Neural crest cell (in vitro differentiated cells): ENCODE measurements around the gene TIE1. TPM values are rescaled to one million over a fixed set of nuclear protein-coding genes. Genes with fewer than 3 reads are reported as not detected.

ENCODE experiments used
- DNase-seq: peaks from one replicate; pipeline ENCODE4 v3.0.0; 2021; ENCODE audit warnings: low read depth, mixed read lengths, low spot score
- H3K27ac Mint-ChIP-seq: one replicate; pipeline ENCODE4 v1.8.0; 2021; ENCODE audit warnings: mild to moderate bottlenecking, mixed read lengths; ENCODE audit not compliant: unreplicated experiment
- H3K27me3 Mint-ChIP-seq: 2 replicates; pipeline ENCODE4 v1.8.0; 2021; ENCODE audit warnings: low read depth, mild to moderate bottlenecking, mixed read lengths
- H3K36me3 Mint-ChIP-seq: 2 replicates; pipeline ENCODE4 v1.8.0; 2021; ENCODE audit warnings: low read depth, mild to moderate bottlenecking, mixed read lengths
- H3K4me1 Mint-ChIP-seq: 2 replicates; pipeline ENCODE4 v1.8.0; 2021; ENCODE audit warnings: mixed read lengths
- H3K4me3 Mint-ChIP-seq: one replicate; pipeline ENCODE4 v1.8.0; 2021; ENCODE audit warnings: mild to moderate bottlenecking, mixed read lengths
- H3K9me3 Mint-ChIP-seq: 2 replicates; pipeline ENCODE4 v1.8.0; 2021; ENCODE audit warnings: mixed read lengths
- total RNA-seq: library from RNA; stranded (reverse); gene quantifications from 2 replicates; pipeline ENCODE4 v1.2.1, GENCODE V29; 2021
- TF ChIP-seq, protein P1 (sequence below): fragments of 200-600 bp; sonication (generic); conservative IDR thresholded peaks from 2 replicates; pipeline ENCODE4 v1.5.0; 2021; ENCODE audit warnings: antibody characterized with exemption, mild to moderate bottlenecking

Gene TIE1
- total RNA-seq, 1 donor from 2014 or later: 2.2 TPM

- Mint-ChIP-seq H3K4me1 (peaks cover 19% of the 10 kb centered on the region), H3K9me3 (peaks cover 3% of the 10 kb centered on the region), H3K27ac (no peak overlapping the region), H3K36me3 (peaks cover 3% of the 10 kb centered on the region), H3K4me3 (peak overlapping the region; percentile 16), H3K27me3 (peaks cover 14% of the 10 kb centered on the region)
- DNase-seq: no peak
- TF ChIP-seq, protein P1, sequence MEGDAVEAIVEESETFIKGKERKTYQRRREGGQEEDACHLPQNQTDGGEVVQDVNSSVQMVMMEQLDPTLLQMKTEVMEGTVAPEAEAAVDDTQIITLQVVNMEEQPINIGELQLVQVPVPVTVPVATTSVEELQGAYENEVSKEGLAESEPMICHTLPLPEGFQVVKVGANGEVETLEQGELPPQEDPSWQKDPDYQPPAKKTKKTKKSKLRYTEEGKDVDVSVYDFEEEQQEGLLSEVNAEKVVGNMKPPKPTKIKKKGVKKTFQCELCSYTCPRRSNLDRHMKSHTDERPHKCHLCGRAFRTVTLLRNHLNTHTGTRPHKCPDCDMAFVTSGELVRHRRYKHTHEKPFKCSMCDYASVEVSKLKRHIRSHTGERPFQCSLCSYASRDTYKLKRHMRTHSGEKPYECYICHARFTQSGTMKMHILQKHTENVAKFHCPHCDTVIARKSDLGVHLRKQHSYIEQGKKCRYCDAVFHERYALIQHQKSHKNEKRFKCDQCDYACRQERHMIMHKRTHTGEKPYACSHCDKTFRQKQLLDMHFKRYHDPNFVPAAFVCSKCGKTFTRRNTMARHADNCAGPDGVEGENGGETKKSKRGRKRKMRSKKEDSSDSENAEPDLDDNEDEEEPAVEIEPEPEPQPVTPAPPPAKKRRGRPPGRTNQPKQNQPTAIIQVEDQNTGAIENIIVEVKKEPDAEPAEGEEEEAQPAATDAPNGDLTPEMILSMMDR: no peak
Measured at GRCh38 chr1:43352351-43352705, 51.5 kb downstream of the TIE1 start.

DNA sequence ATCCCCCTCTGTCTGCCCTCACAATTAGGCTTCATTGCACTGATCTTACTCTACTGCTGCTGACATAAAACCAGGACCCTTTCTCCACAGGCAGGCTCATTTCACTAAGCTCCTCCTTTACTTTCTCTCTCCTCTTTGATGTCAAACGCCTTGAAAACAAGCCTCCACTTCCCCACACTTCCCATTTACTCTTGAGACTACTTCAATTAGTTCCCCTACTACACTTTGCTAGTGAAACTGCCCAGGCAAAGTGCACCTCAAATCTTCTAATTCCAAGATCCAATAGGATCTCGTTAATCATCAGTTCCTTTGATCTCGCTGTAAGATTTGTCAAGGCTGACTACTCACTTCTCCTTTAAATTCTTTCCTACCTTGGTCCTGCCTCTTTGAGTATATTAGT lies 52.1 kb downstream of the TIE1 start:
- H3K9me3 Mint-ChIP-seq: peaks cover 3% of the 10 kb centered on the region
- H3K36me3 Mint-ChIP-seq: peaks cover 3% of the 10 kb centered on the region
- peaks cover 21% of the 10 kb centered on the region for H3K4me1 Mint-ChIP-seq
- peaks cover 10% of the 10 kb centered on the region for H3K27me3 Mint-ChIP-seq
- no peak overlapping the region for H3K27ac Mint-ChIP-seq
- no peak for DNase-seq
- TF ChIP-seq, protein P1: no peak
- peak overlapping the region; percentile 16 for H3K4me3 Mint-ChIP-seq

DNA sequence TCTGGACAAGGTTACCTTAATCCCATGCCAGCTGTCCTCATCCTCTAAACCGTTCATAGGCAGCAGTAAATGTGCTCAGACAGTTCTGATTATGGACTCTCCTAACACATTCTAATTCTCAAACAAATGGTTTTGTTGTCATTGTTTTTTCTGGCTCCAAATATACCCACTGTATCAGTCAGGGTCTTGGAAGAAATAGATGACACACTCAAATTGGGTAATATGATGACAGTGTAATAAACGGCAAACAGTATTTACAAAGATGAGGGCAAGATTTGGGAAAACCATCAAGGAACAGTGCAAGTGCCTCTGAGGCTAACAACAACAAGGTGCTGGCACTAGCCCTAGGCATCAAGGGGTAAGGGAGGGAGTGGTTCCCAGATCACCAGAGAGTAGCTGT lies 53.7 kb downstream of the TIE1 start:
- peaks cover 3% of the 10 kb centered on the region for H3K9me3 Mint-ChIP-seq

GRCh38 chr1:43354936-43355335 lies 54.2 kb downstream of the TIE1 start:
- Mint-ChIP-seq H3K27ac (no peak overlapping the region), H3K9me3 (peaks cover 3% of the 10 kb centered on the region), H3K4me3 (peak overlapping the region; percentile 23), H3K27me3 (no peaks in the 10 kb centered on the region), H3K36me3 (peaks cover 9% of the 10 kb centered on the region), H3K4me1 (peaks cover 25% of the 10 kb centered on the region)
- DNase-seq: no peak
- TF ChIP-seq, protein P1: no peak

More for the DNA sequence above, 53.7 kb downstream of the TIE1 start:
- no peaks in the 10 kb centered on the region for H3K27me3 Mint-ChIP-seq
- TF ChIP-seq, protein P1: no peak
- peaks cover 25% of the 10 kb centered on the region for H3K4me1 Mint-ChIP-seq
- no peak overlapping the region for H3K27ac Mint-ChIP-seq
- DNase-seq: no peak
- peaks cover 4% of the 10 kb centered on the region for H3K36me3 Mint-ChIP-seq
- peak overlapping the region; percentile 23 for H3K4me3 Mint-ChIP-seq

GRCh38 chr1:43357251-43357650 lies 56.5 kb downstream of the TIE1 start:
- Mint-ChIP-seq H3K36me3 (peaks cover 23% of the 10 kb centered on the region), H3K27ac (no peak overlapping the region), H3K4me1 (peaks cover 45% of the 10 kb centered on the region), H3K9me3 (peaks cover 3% of the 10 kb centered on the region), H3K27me3 (no peaks in the 10 kb centered on the region), H3K4me3 (peak overlapping the region; percentile 74)
- TF ChIP-seq, protein P1: no peak
- DNase-seq: no peak
